ENCODE measurements around the gene GPX8. TPM values are rescaled to one million over a fixed set of nuclear protein-coding genes. Genes with fewer than 3 reads are reported as not detected.

The GPX8 gene
- total RNA-seq, 1 experiment from 2014 or later: 18.3 TPM

- Histone ChIP-seq H3K36me3 (ENCODE audit: low read depth, low read length) (no peaks in the 10 kb centered on the region), H3K9me2 (replicated peaks; ENCODE audit: low read length) (no peaks in the 10 kb centered on the region), H3K4me3 (ENCODE audit: low read length) (no peak overlapping the region), H2AFZ (ENCODE audit: low read length) (peak overlapping the region; percentile 59; the same call in 1 of the 2 replicates), H3K9ac (ENCODE audit: low read length) (no peak overlapping the region), H4K20me1 (ENCODE audit: low read length) (no peaks in the 10 kb centered on the region), H3K9me3 (ENCODE audit: low read length) (no peaks in the 10 kb centered on the region), H3F3A (ENCODE audit: low read length, unreplicated experiment) (no peaks in the 10 kb centered on the region), H3K79me2 (ENCODE audit: low read length) (no peaks in the 10 kb centered on the region), H3K27ac (ENCODE audit: low read length) (peak overlapping the region; percentile 56), H3K27me3 (ENCODE audit: low read length) (no peaks in the 10 kb centered on the region), H3K4me2 (ENCODE audit: low read length) (peak overlapping the region; percentile 5), H3K4me1 (ENCODE audit: insufficient read depth, low read length) (peaks cover 22% of the 10 kb centered on the region)
- ChIA-PET POLR2A (ENCODE audit: unreplicated experiment) (no interaction called here), CTCF (no interaction called here)
- no peak for TF ChIP-seq EZH2 (IDR thresholded peaks at IDR 0.05; ENCODE audit: low read length, unreplicated experiment)
- TF ChIP-seq CTCF (conservative IDR thresholded peaks at IDR 0.05; ENCODE audit: low read depth, low read length): no peak
- TF ChIP-seq EZH2phosphoT487 (IDR thresholded peaks at IDR 0.05; ENCODE audit: borderline replicate concordance, low read length): no peak
- no TSS peak for BruUV-seq (replicated peaks)
- ATAC-seq (peak; percentile 94), DNase-seq (peak; percentile 75)
- intact Hi-C loops (cut with micrococcal nuclease): no loop called here
These were observed 7.8 kb upstream of the GPX8 start for GRCh38 chr5:55151923-55152842.

GRCh38 chr5:55154873-55155272 is 5.1 kb upstream of the GPX8 start:
- Histone ChIP-seq H3K9ac (ENCODE audit: low read length) (no peak overlapping the region), H3K27ac (ENCODE audit: low read length) (no peak overlapping the region), H3K36me3 (ENCODE audit: low read depth, low read length) (no peaks in the 10 kb centered on the region), H3K27me3 (ENCODE audit: low read length) (no peaks in the 10 kb centered on the region), H3K79me2 (ENCODE audit: low read length) (no peaks in the 10 kb centered on the region), H3K9me2 (replicated peaks; ENCODE audit: low read length) (no peaks in the 10 kb centered on the region), H3K4me3 (ENCODE audit: low read length) (no peak overlapping the region), H3K4me1 (ENCODE audit: insufficient read depth, low read length) (peaks cover 22% of the 10 kb centered on the region), H2AFZ (ENCODE audit: low read length) (no peak overlapping the region), H4K20me1 (ENCODE audit: low read length) (no peaks in the 10 kb centered on the region), H3K9me3 (ENCODE audit: low read length) (no peaks in the 10 kb centered on the region), H3F3A (ENCODE audit: low read length, unreplicated experiment) (no peaks in the 10 kb centered on the region), H3K4me2 (ENCODE audit: low read length) (0 out of 2 replicates have a peak overlapping the region, but pooled peaks have one; percentile 1)
- DNase-seq: peak; percentile 58
- ChIA-PET CTCF (no interaction called here), POLR2A (ENCODE audit: unreplicated experiment) (no interaction called here)
- intact Hi-C loops (cut with micrococcal nuclease): no loop called here
- no TSS peak for BruUV-seq (replicated peaks)
- TF ChIP-seq EZH2phosphoT487 (IDR thresholded peaks at IDR 0.05; ENCODE audit: borderline replicate concordance, low read length): no peak
- TF ChIP-seq CTCF (conservative IDR thresholded peaks at IDR 0.05; ENCODE audit: low read depth, low read length): no peak
- TF ChIP-seq EZH2 (IDR thresholded peaks at IDR 0.05; ENCODE audit: low read length, unreplicated experiment): no peak
- ATAC-seq: peak; percentile 37
